Measurements from ENCODE around the gene OR4B1.
A peak's percentile ranks its signal among the peaks of the same experiment; 100 is the strongest.
"Not testable (repeated sequence)": the region's sequence is repeated elsewhere in the genome, so short reads cannot be mapped to it uniquely, and the experiment has no call there.

The OR4B1 gene

GRCh38 chr11:48216510-48216909, at the start of gene OR4B1:
TSS of gene OR4B1 (plus strand) at chr11:48216810. CDS start at chr11:48216810, 0 bp downstream.
- in situ Hi-C loops (cut with MboI; ENCODE audit: low pct_unique_long_range_greater_than_20kb, low sequenced_read_pairs) = no loop called here
- DNase-seq = no peak

- no peak for DNase-seq
- in situ Hi-C loops (cut with MboI; ENCODE audit: low pct_unique_long_range_greater_than_20kb, low sequenced_read_pairs) = no loop called here
Measured at GRCh38 chr11:48167380-48167779, 49.2 kb upstream of the OR4B1 start.

- in situ Hi-C loops (cut with MboI; ENCODE audit: low pct_unique_long_range_greater_than_20kb, low sequenced_read_pairs) = no loop called here
Measured at GRCh38 chr11:48168815-48169214, 47.8 kb upstream of the OR4B1 start.

GRCh38 chr11:48169259-48169658, 47.4 kb upstream of the OR4B1 start:
- DNase-seq = no peak
- in situ Hi-C loops (cut with MboI; ENCODE audit: low pct_unique_long_range_greater_than_20kb, low sequenced_read_pairs) = no loop called here

More at GRCh38 chr11:48168815-48169214, 47.8 kb upstream of the OR4B1 start:
- DNase-seq = no peak

GRCh38 chr11:48169717-48170116, 46.9 kb upstream of the OR4B1 start:
- in situ Hi-C loops (cut with MboI; ENCODE audit: low pct_unique_long_range_greater_than_20kb, low sequenced_read_pairs) = no loop called here
- DNase-seq = no peak

GRCh38 chr11:48170241-48171233, 46.1 kb upstream of the OR4B1 start:
- DNase-seq = peak; percentile 50
- in situ Hi-C loops (cut with MboI; ENCODE audit: low pct_unique_long_range_greater_than_20kb, low sequenced_read_pairs) = no loop called here

- in situ Hi-C loops (cut with MboI; ENCODE audit: low pct_unique_long_range_greater_than_20kb, low sequenced_read_pairs) = no loop called here
- peak; percentile 64 for DNase-seq
Measured at GRCh38 chr11:48172818-48173609, 43.6 kb upstream of the OR4B1 start.

- DNase-seq = no peak
- in situ Hi-C loops (cut with MboI; ENCODE audit: low pct_unique_long_range_greater_than_20kb, low sequenced_read_pairs) = no loop called here
Measured at GRCh38 chr11:48177661-48178060, 38.9 kb upstream of the OR4B1 start.

- no peak for DNase-seq
- in situ Hi-C loops (cut with MboI; ENCODE audit: low pct_unique_long_range_greater_than_20kb, low sequenced_read_pairs) = no loop called here
Measured at GRCh38 chr11:48180627-48181026, 36.0 kb upstream of the OR4B1 start.

- no peak for DNase-seq
- in situ Hi-C loops (cut with MboI; ENCODE audit: low pct_unique_long_range_greater_than_20kb, low sequenced_read_pairs) = no loop called here
Measured at GRCh38 chr11:48182860-48183526, 33.6 kb upstream of the OR4B1 start.

GRCh38 chr11:48184452-48184851, 32.2 kb upstream of the OR4B1 start:
- in situ Hi-C loops (cut with MboI; ENCODE audit: low pct_unique_long_range_greater_than_20kb, low sequenced_read_pairs) = no loop called here
- no peak for DNase-seq

- DNase-seq = not testable (repeated sequence)
Measured at GRCh38 chr11:48190906-48191654, 25.5 kb upstream of the OR4B1 start.

GRCh38 chr11:48193876-48194275, 22.7 kb upstream of the OR4B1 start:
- in situ Hi-C loops (cut with MboI; ENCODE audit: low pct_unique_long_range_greater_than_20kb, low sequenced_read_pairs) = no loop called here
- DNase-seq = no peak

More at GRCh38 chr11:48190906-48191654, 25.5 kb upstream of the OR4B1 start:
- in situ Hi-C loops (cut with MboI; ENCODE audit: low pct_unique_long_range_greater_than_20kb, low sequenced_read_pairs) = not testable (repeated sequence)

GRCh38 chr11:48207881-48208280, 8.7 kb upstream of the OR4B1 start:
- no peak for DNase-seq
- in situ Hi-C loops (cut with MboI; ENCODE audit: low pct_unique_long_range_greater_than_20kb, low sequenced_read_pairs) = no loop called here

GRCh38 chr11:48210052-48210451, 6.6 kb upstream of the OR4B1 start:
- DNase-seq = no peak
- in situ Hi-C loops (cut with MboI; ENCODE audit: low pct_unique_long_range_greater_than_20kb, low sequenced_read_pairs) = no loop called here

- no peak for DNase-seq
- in situ Hi-C loops (cut with MboI; ENCODE audit: low pct_unique_long_range_greater_than_20kb, low sequenced_read_pairs) = loop anchor here (25.0 kb wide), 1 partner anchor 91 kb away; no protein-coding TSS in a partner anchor
Measured at GRCh38 chr11:48228761-48229160, 12.2 kb downstream of the OR4B1 start.

- DNase-seq = not testable (repeated sequence)
- in situ Hi-C loops (cut with MboI; ENCODE audit: low pct_unique_long_range_greater_than_20kb, low sequenced_read_pairs) = loop anchor here (25.0 kb wide), 1 partner anchor 93 kb away; no protein-coding TSS in a partner anchor
Measured at GRCh38 chr11:48230057-48230456, 13.4 kb downstream of the OR4B1 start.

GRCh38 chr11:48237727-48238126, 21.1 kb downstream of the OR4B1 start:
- in situ Hi-C loops (cut with MboI; ENCODE audit: low pct_unique_long_range_greater_than_20kb, low sequenced_read_pairs) = loop anchor here (25.0 kb wide), 1 partner anchor 100 kb away; no protein-coding TSS in a partner anchor
- DNase-seq = no peak

Data from KBM-7 (cell line).